Neural cell (in vitro differentiated cells): ENCODE results near the gene CELF4. TPM values are rescaled to one million over a fixed set of nuclear protein-coding genes. Genes with fewer than 3 reads are reported as not detected.

Experiments
- H2AFZ ChIP-seq: fragments of 200-600, 300-800 bp; sonication (generic), shearing (Covaris generic); 2 replicates; pipeline ENCODE4 v1.6.0; 2014; ENCODE audit warnings: low read depth, mild to moderate bottlenecking, antibody characterized with exemption, low read length, moderate library complexity
- H3F3A ChIP-seq: fragments of 200-600 bp; shearing (Covaris generic); 2 replicates; pipeline ENCODE4 v1.6.1; 2016; ENCODE audit warnings: mild to moderate bottlenecking, moderate library complexity, mixed read lengths, antibody characterized with exemption, low read length; ENCODE audit not compliant: insufficient read depth, poor library complexity, severe bottlenecking
- H3K27ac ChIP-seq: fragments of 200-600, 300-800 bp; sonication (generic), shearing (Covaris generic); 2 replicates; pipeline ENCODE4 v1.5.1; 2014; ENCODE audit warnings: mild to moderate bottlenecking, low read length, moderate library complexity
- H3K27me3 ChIP-seq: fragments of 300-800, 200-600 bp; sonication (generic), shearing (Covaris generic); 2 replicates; pipeline ENCODE4 v1.6.0; 2014; ENCODE audit warnings: mild to moderate bottlenecking, low read depth, low read length, moderate library complexity; ENCODE audit not compliant: insufficient read depth
- H3K36me3 ChIP-seq: fragments of 300-800, 200-600 bp; sonication (generic), shearing (Covaris generic); 2 replicates; pipeline ENCODE4 v1.5.1; 2014; ENCODE audit warnings: mild to moderate bottlenecking, antibody characterized with exemption, low read length, moderate library complexity; ENCODE audit not compliant: insufficient read depth
- H3K4me2 ChIP-seq: fragments of 300-800, 200-600 bp; sonication (generic), shearing (Covaris generic); 2 replicates; pipeline ENCODE4 v1.6.0; 2014; ENCODE audit warnings: mild to moderate bottlenecking, low read length
- H3K4me3 ChIP-seq: fragments of 300-800, 200-600 bp; sonication (generic), shearing (Covaris generic); 2 replicates; pipeline ENCODE4 v1.5.1; 2014; ENCODE audit warnings: mild to moderate bottlenecking, low read length, moderate library complexity
- H3K79me2 ChIP-seq: fragments of 200-600 bp; shearing (Covaris generic); replicated peaks from 2 replicates; pipeline ENCODE4 v1.6.0; 2014; ENCODE audit warnings: mild to moderate bottlenecking, low read length, moderate library complexity; ENCODE audit not compliant: insufficient read depth
- H3K9ac ChIP-seq: fragments of 300-800, 200-600 bp; sonication (generic), shearing (Covaris generic); 2 replicates; pipeline ENCODE4 v1.6.1; 2016; ENCODE audit warnings: mild to moderate bottlenecking, low read length, mixed read lengths
- H3K9me2 ChIP-seq: fragments of 200-600 bp; shearing (Covaris generic); 2 replicates; pipeline ENCODE4 v1.6.1; 2016; ENCODE audit warnings: mild to moderate bottlenecking, low read length, mixed read lengths; ENCODE audit not compliant: insufficient read depth
- H3K9me3 ChIP-seq: fragments of 200-600, 300-800 bp; sonication (generic), shearing (Covaris generic); 2 replicates; pipeline ENCODE4 v1.6.1; 2016; ENCODE audit warnings: mild to moderate bottlenecking, mixed run types, low read length, moderate library complexity, mixed read lengths
- H4K20me1 ChIP-seq: fragments of 200-600 bp; shearing (Covaris generic); 2 replicates; pipeline ENCODE4 v1.6.1; 2016; ENCODE audit warnings: mild to moderate bottlenecking, mixed run types; ENCODE audit not compliant: insufficient read depth
- CTCF ChIP-seq: fragments of 450-650 bp; IDR thresholded peaks from 2 replicates; pipeline ENCODE4 v1.5.1; 2014; ENCODE audit warnings: antibody characterized with exemption, mild to moderate bottlenecking, moderate library complexity; ENCODE audit not compliant: poor library complexity, severe bottlenecking
- EP300 ChIP-seq: fragments of 450-650 bp; conservative IDR thresholded peaks from 2 replicates; pipeline ENCODE4 v1.6.1; 2014; ENCODE audit warnings: antibody characterized with exemption, mild to moderate bottlenecking, moderate library complexity; ENCODE audit not compliant: poor library complexity, severe bottlenecking
- EZH2 ChIP-seq: fragments of 200-600, 300-800 bp; shearing (Covaris generic), sonication (generic); IDR thresholded peaks from 2 replicates; pipeline ENCODE4 v1.6.1; 2014; ENCODE audit warnings: antibody characterized with exemption, low read length, borderline replicate concordance, mild to moderate bottlenecking; ENCODE audit not compliant: insufficient read depth, poor library complexity, severe bottlenecking
- MXI1 ChIP-seq: fragments of 450-650 bp; conservative IDR thresholded peaks from 2 replicates; pipeline ENCODE4 v1.6.1; 2014; ENCODE audit warnings: antibody characterized with exemption, mild to moderate bottlenecking; ENCODE audit not compliant: poor library complexity, severe bottlenecking
- POLR2AphosphoS5 ChIP-seq: IDR thresholded peaks from 2 replicates; pipeline ENCODE4 v1.6.1; 2012
- RAD21 ChIP-seq: fragments of 450-650 bp; conservative IDR thresholded peaks from 2 replicates; pipeline ENCODE4 v1.6.1; 2014; ENCODE audit warnings: antibody characterized with exemption, mild to moderate bottlenecking, moderate library complexity
- REST ChIP-seq: IDR thresholded peaks from 2 replicates; pipeline ENCODE4 v1.6.1; 2012; ENCODE audit warnings: borderline replicate concordance
- SMC3 ChIP-seq: fragments of 450-650 bp; conservative IDR thresholded peaks from 2 replicates; pipeline ENCODE4 v1.6.1; 2014; ENCODE audit warnings: antibody characterized with exemption, mild to moderate bottlenecking, moderate library complexity; ENCODE audit not compliant: poor library complexity
- TAF1 ChIP-seq: IDR thresholded peaks from 2 replicates; pipeline ENCODE4 v1.6.1; 2012; ENCODE audit warnings: low read depth
- polyA plus RNA-seq: library from polyadenylated mRNA; depleted of rRNA; stranded (reverse); fragments of >200 nt; gene quantifications from 2 replicates; pipeline ENCODE4 v1.2.3, GENCODE V29; 2014

Gene CELF4
- polyA plus RNA-seq, 1 donor from 2014 or later, result 191 TPM

GRCh38 chr18:37428288-37428974, 137.2 kb downstream of the CELF4 start:
- no peak overlapping the region for H3K4me3 ChIP-seq
- H3K36me3 ChIP-seq, result no peaks in the 10 kb centered on the region
- H3K27ac ChIP-seq, result no peak overlapping the region
- H3K9me3 ChIP-seq, result no peaks in the 10 kb centered on the region
- no peak overlapping the region for H3K4me2 ChIP-seq
- no peaks in the 10 kb centered on the region for H3K9me2 ChIP-seq
- TF ChIP-seq EZH2, result no peak
- no peak for TF ChIP-seq REST
- TF ChIP-seq TAF1, result no peak
- TF ChIP-seq EP300, result no peak
- no peak for TF ChIP-seq RAD21
- no peak for TF ChIP-seq CTCF
- no peak for TF ChIP-seq SMC3
- TF ChIP-seq MXI1, result no peak
- no peak for TF ChIP-seq POLR2AphosphoS5
- H2AFZ ChIP-seq, result no peak overlapping the region
- no peak overlapping the region for H3K9ac ChIP-seq
- H3K79me2 ChIP-seq, result no peaks in the 10 kb centered on the region
- no peaks in the 10 kb centered on the region for H3F3A ChIP-seq
- H3K27me3 ChIP-seq, result no peaks in the 10 kb centered on the region
- peaks cover 6% of the 10 kb centered on the region for H4K20me1 ChIP-seq

GRCh38 chr18:37426586-37426985, 139.0 kb downstream of the CELF4 start:
- TF ChIP-seq MXI1 (no peak), CTCF (no peak), POLR2AphosphoS5 (no peak), REST (no peak), EP300 (no peak), EZH2 (no peak), RAD21 (no peak), SMC3 (no peak), TAF1 (no peak)
- Histone ChIP-seq H3K27me3 (no peaks in the 10 kb centered on the region), H3K79me2 (no peaks in the 10 kb centered on the region), H3K27ac (no peak overlapping the region), H4K20me1 (no peaks in the 10 kb centered on the region), H3F3A (no peaks in the 10 kb centered on the region), H3K4me2 (no peak overlapping the region), H3K9me3 (no peaks in the 10 kb centered on the region), H3K9ac (no peak overlapping the region), H3K9me2 (no peaks in the 10 kb centered on the region), H3K36me3 (no peaks in the 10 kb centered on the region), H2AFZ (no peak overlapping the region), H3K4me3 (no peak overlapping the region)
